H9 (cell line): ENCODE measurements around the gene SORBS1. TPM values are rescaled to one million over a fixed set of nuclear protein-coding genes. Genes with fewer than 3 reads are reported as not detected.

Experiments used
- DNase-seq: peaks from one replicate; pipeline ENCODE4 v3.0.0-alpha.2; 2017
- H2AFZ ChIP-seq: one replicate; pipeline ENCODE4 v1.6.1; 2013; ENCODE audit warnings: mild to moderate bottlenecking, low read length, control low read depth, moderate library complexity
- H2AK5ac ChIP-seq: 2 replicates; pipeline ENCODE4 v1.6.1; 2013; ENCODE audit warnings: low read length, control low read depth, mixed read lengths; ENCODE audit not compliant: insufficient read length
- H2BK120ac ChIP-seq: one replicate; pipeline ENCODE4 v1.6.1; 2013; ENCODE audit warnings: low read depth, mild to moderate bottlenecking, low read length, control low read depth, inconsistent platforms; ENCODE audit not compliant: poor library complexity, severe bottlenecking
- H2BK12ac ChIP-seq: 2 replicates; pipeline ENCODE4 v1.6.1; 2013; ENCODE audit warnings: low read length, control low read depth, mixed read lengths, low read depth; ENCODE audit not compliant: insufficient read length
- H2BK15ac ChIP-seq: 2 replicates; pipeline ENCODE4 v1.6.1; 2013; ENCODE audit warnings: low read depth, low read length, control low read depth
- H2BK20ac ChIP-seq: one replicate; pipeline ENCODE4 v1.6.1; 2013; ENCODE audit warnings: low read depth, mild to moderate bottlenecking, low read length, control low read depth, inconsistent platforms; ENCODE audit not compliant: poor library complexity, severe bottlenecking
- H2BK5ac ChIP-seq: 2 replicates; pipeline ENCODE4 v1.6.1; 2013; ENCODE audit warnings: low read length, control low read depth, mixed read lengths; ENCODE audit not compliant: insufficient read length
- H3K14ac ChIP-seq: 2 replicates; pipeline ENCODE4 v1.6.1; 2013; ENCODE audit warnings: low read length, control low read depth; ENCODE audit not compliant: insufficient read depth
- H3K18ac ChIP-seq: 2 replicates; pipeline ENCODE4 v1.6.1; 2013; ENCODE audit warnings: low read depth, mild to moderate bottlenecking, mixed read lengths, low read length, control low read depth; ENCODE audit not compliant: insufficient read length
- H3K23ac ChIP-seq: 2 replicates; pipeline ENCODE4 v1.6.1; 2013; ENCODE audit warnings: low read length, control low read depth, mixed read lengths, low read depth; ENCODE audit not compliant: insufficient read length
- H3K23me2 ChIP-seq: 2 replicates; pipeline ENCODE4 v1.6.1; 2013; ENCODE audit warnings: low read depth, mild to moderate bottlenecking, mixed read lengths, low read length, control low read depth; ENCODE audit not compliant: insufficient read length, poor library complexity, severe bottlenecking
- H3K27ac ChIP-seq: 2 replicates; pipeline ENCODE4 v1.5.1; 2013; ENCODE audit warnings: low read length, control low read depth, mixed read lengths, low read depth; ENCODE audit not compliant: insufficient read length
- H3K27me3 ChIP-seq: 2 replicates; pipeline ENCODE4 v1.6.1; 2013; ENCODE audit warnings: low read length, control low read depth, inconsistent platforms; ENCODE audit not compliant: insufficient read depth
- H3K4ac ChIP-seq: 2 replicates; pipeline ENCODE4 v1.6.1; 2013; ENCODE audit warnings: low read depth, mild to moderate bottlenecking, control low read depth, inconsistent platforms, low read length, moderate library complexity
- H3K4me1 ChIP-seq: 2 replicates; pipeline ENCODE4 v1.6.1; 2013; ENCODE audit warnings: low read length, control low read depth, inconsistent platforms; ENCODE audit not compliant: insufficient read depth
- H3K4me2 ChIP-seq: 2 replicates; pipeline ENCODE4 v1.6.1; 2013; ENCODE audit warnings: low read length, control low read depth, mixed read lengths; ENCODE audit not compliant: insufficient read length, insufficient read depth
- H3K56ac ChIP-seq: 2 replicates; pipeline ENCODE4 v1.6.1; 2013; ENCODE audit warnings: low read depth, mild to moderate bottlenecking, mixed read lengths, low read length, control low read depth; ENCODE audit not compliant: insufficient read length
- H3K79me1 ChIP-seq: 2 replicates; pipeline ENCODE4 v1.6.1; 2013; ENCODE audit warnings: low read depth, mild to moderate bottlenecking, moderate library complexity, low read length, control low read depth, inconsistent platforms; ENCODE audit not compliant: insufficient read depth, poor library complexity, severe bottlenecking
- H3K79me2 ChIP-seq: 2 replicates; pipeline ENCODE4 v1.6.1; 2013; ENCODE audit warnings: low read length, control low read depth, inconsistent platforms; ENCODE audit not compliant: insufficient read depth
- H3K9ac ChIP-seq: 2 replicates; pipeline ENCODE4 v1.6.1; 2013; ENCODE audit warnings: low read length, control low read depth, mixed read lengths; ENCODE audit not compliant: insufficient read length; ENCODE audit errors: extremely low read depth
- H3K9me3 ChIP-seq: one replicate; pipeline ENCODE4 v1.6.1; 2013; ENCODE audit warnings: low read depth, low read length, inconsistent platforms; ENCODE audit not compliant: control insufficient read depth
- H3T11ph ChIP-seq: one replicate; pipeline ENCODE4 v1.6.1; 2013; ENCODE audit warnings: mild to moderate bottlenecking, low read length, control low read depth, inconsistent platforms
- H4K20me1 ChIP-seq: one replicate; pipeline ENCODE4 v1.6.1; 2013; ENCODE audit not compliant: control insufficient read depth, insufficient read length, insufficient read depth
- H4K5ac ChIP-seq: 2 replicates; pipeline ENCODE4 v1.6.1; 2013; ENCODE audit warnings: low read depth, mild to moderate bottlenecking, mixed read lengths, low read length, control low read depth; ENCODE audit not compliant: insufficient read length
- H4K8ac ChIP-seq: replicated peaks from 2 replicates; pipeline ENCODE4 v1.6.1; 2013; ENCODE audit warnings: low read length, control low read depth, mixed read lengths, low read depth; ENCODE audit not compliant: insufficient read length
- H4K91ac ChIP-seq: 2 replicates; pipeline ENCODE4 v1.6.1; 2013; ENCODE audit warnings: low read depth, mild to moderate bottlenecking, moderate library complexity, mixed read lengths, low read length, control low read depth; ENCODE audit not compliant: insufficient read length
- H3K27ac Mint-ChIP-seq, 3 experiments: 2 replicates in 2 of 3; 3 replicates in 1 of 3; pipeline ENCODE4 v1.8.0; 2020 to 2021; ENCODE audit warnings: mixed read lengths in 3 of 3, mild to moderate bottlenecking in 1 of 3, moderate library complexity in 1 of 3
- H3K27me3 Mint-ChIP-seq: 2 replicates; pipeline ENCODE4 v1.8.0; 2021; ENCODE audit warnings: low read depth, mild to moderate bottlenecking, moderate library complexity, mixed read lengths
- H3K36me3 Mint-ChIP-seq, 3 experiments: 2 replicates in 2 of 3; 3 replicates in 1 of 3; pipeline ENCODE4 v1.8.0; 2020 to 2021; ENCODE audit warnings: low read depth in 3 of 3, mixed read lengths in 3 of 3; ENCODE audit not compliant: insufficient read depth in 1 of 3
- H3K4me1 Mint-ChIP-seq, 2 experiments: 2 replicates each; pipeline ENCODE4 v1.8.0; 2020; ENCODE audit warnings: mixed read lengths in 2 of 2
- H3K4me3 Mint-ChIP-seq, 2 experiments: 2 replicates in 1 of 2; 3 replicates in 1 of 2; pipeline ENCODE4 v1.8.0; 2020 to 2021; ENCODE audit warnings: mild to moderate bottlenecking in 2 of 2, mixed read lengths in 2 of 2, moderate library complexity in 1 of 2
- H3K9me3 Mint-ChIP-seq, 2 experiments: 2 replicates in 1 of 2; 3 replicates in 1 of 2; pipeline ENCODE4 v1.8.0; 2020; ENCODE audit warnings: mild to moderate bottlenecking in 2 of 2, mixed read lengths in 2 of 2, moderate library complexity in 1 of 2
- whole genome bisulfite sequencing: extraction: QIAGEN DNeasy Blood & Tissue Kit; methylation state at CpG from one replicate; pipeline ENCODE4 v1.1.7; 2013; ENCODE audit warnings: missing lambda C conversion rate, low lambda C conversion rate, mixed read lengths; ENCODE audit not compliant: insufficient read length; ENCODE audit errors: extremely low coverage; 5-methylcytosine and 5-hydroxymethylcytosine counted together
- total RNA-seq: library from RNA; stranded (reverse); gene quantifications from 2 replicates; pipeline ENCODE4 v1.2.1, GENCODE V29; 2021
- TF ChIP-seq, protein P1 (sequence below): fragments of 200-600 bp; sonication (generic); conservative IDR thresholded peaks from 3 replicates; pipeline ENCODE4 v1.8.0; 2021; ENCODE audit warnings: antibody characterized with exemption, mild to moderate bottlenecking

The SORBS1 gene
- total RNA-seq, 1 experiment from 2014 or later: 24.3 TPM

DNA sequence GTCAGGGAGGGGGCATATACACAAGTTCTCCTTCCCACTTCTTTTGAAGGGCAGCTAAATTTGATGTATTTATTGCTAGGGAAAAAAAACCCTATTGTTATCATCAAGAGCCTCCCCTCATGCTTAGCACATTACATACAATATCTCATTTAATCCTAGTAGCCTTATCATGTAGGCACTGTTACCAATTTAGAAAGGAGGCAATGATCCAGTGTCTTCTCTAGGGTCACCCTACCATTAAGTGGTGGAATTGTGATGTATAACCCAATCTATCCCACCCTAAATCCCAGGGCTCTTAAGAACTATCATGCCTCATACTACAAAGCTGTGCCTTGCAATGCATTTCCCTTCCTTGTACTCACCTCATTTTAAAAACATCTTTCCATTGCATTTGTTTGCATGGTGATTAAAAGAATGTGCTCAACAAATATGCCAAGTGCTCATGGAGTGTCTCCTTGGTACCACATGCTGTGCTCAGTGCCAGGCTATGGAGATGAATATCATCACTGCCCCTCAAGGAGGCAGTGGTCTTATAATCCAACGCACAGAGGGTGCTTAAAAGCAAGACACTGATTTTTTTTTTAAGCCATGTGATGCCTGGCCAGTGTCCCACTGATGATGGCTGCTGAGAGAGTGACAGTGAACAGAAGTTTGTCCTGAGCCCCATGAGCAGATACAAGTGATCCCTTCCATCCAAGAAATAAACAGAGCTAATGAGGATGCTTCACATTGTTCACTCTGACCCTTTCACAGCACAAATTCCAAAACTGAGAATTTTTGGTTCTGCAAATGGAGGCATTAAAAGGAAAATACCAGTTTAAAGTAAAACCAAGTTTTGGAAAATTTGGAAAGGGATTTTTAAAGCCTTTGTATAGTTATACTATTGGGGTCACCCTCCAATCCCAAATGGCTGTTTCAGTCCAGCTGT, 98.2 kb downstream of the SORBS1 start:
- Mint-ChIP-seq H3K27me3 (peaks cover 2% of the 10 kb centered on the region; the same call in 1 of the 2 replicates), H3K4me3 (no peak overlapping the region), H3K27ac (peak overlapping the region in 1 of 3 experiments; percentile 68; a peak in 2 of 7 replicates), H3K9me3 (no peaks in the 10 kb centered on the region), H3K36me3 (no peaks in the 10 kb centered on the region), H3K4me1 (peaks cover 49 to 59% of the 10 kb centered on the region in 2 experiments)
- Histone ChIP-seq H3K4me1 (peaks cover 16% of the 10 kb centered on the region; the same call in 1 of the 2 replicates), H3K4ac (no peak overlapping the region), H4K91ac (no peak overlapping the region), H3K27ac (no peak overlapping the region), H3K23me2 (no peaks in the 10 kb centered on the region), H3K9me3 (no peaks in the 10 kb centered on the region), H3K79me1 (no peaks in the 10 kb centered on the region), H2BK15ac (no peak overlapping the region), H4K5ac (no peak overlapping the region), H3K4me2 (no peak overlapping the region), H2BK120ac (no peak overlapping the region), H2BK5ac (no peak overlapping the region), H2BK12ac (no peak overlapping the region), H2BK20ac (no peak overlapping the region), H3K27me3 (no peaks in the 10 kb centered on the region), H3K23ac (no peak overlapping the region), H3K18ac (no peak overlapping the region), H4K20me1 (no peaks in the 10 kb centered on the region), H4K8ac (no peak overlapping the region), H2AFZ (no peak overlapping the region), H3K14ac (no peak overlapping the region), H3T11ph (no peak overlapping the region), H3K9ac (no peak overlapping the region), H2AK5ac (no peak overlapping the region), H3K79me2 (no peaks in the 10 kb centered on the region), H3K56ac (no peak overlapping the region)
- DNase-seq: no peak
- TF ChIP-seq, protein P1, sequence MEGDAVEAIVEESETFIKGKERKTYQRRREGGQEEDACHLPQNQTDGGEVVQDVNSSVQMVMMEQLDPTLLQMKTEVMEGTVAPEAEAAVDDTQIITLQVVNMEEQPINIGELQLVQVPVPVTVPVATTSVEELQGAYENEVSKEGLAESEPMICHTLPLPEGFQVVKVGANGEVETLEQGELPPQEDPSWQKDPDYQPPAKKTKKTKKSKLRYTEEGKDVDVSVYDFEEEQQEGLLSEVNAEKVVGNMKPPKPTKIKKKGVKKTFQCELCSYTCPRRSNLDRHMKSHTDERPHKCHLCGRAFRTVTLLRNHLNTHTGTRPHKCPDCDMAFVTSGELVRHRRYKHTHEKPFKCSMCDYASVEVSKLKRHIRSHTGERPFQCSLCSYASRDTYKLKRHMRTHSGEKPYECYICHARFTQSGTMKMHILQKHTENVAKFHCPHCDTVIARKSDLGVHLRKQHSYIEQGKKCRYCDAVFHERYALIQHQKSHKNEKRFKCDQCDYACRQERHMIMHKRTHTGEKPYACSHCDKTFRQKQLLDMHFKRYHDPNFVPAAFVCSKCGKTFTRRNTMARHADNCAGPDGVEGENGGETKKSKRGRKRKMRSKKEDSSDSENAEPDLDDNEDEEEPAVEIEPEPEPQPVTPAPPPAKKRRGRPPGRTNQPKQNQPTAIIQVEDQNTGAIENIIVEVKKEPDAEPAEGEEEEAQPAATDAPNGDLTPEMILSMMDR: no peak
- WGBS: no CpG with 5 or more reads among the region's 1 CpG
